GM12873 (cell line): ENCODE measurements around the gene TM2D1.

Source experiments
- CTCF ChIP-seq: IDR thresholded peaks from 2 replicates; pipeline ENCODE4 v1.5.1; 2012; ENCODE audit warnings: low read depth, mild to moderate bottlenecking, moderate library complexity, low read length, control low read depth; ENCODE audit not compliant: insufficient read depth; ENCODE audit errors: missing control alignments

TM2D1 gene

DNA sequence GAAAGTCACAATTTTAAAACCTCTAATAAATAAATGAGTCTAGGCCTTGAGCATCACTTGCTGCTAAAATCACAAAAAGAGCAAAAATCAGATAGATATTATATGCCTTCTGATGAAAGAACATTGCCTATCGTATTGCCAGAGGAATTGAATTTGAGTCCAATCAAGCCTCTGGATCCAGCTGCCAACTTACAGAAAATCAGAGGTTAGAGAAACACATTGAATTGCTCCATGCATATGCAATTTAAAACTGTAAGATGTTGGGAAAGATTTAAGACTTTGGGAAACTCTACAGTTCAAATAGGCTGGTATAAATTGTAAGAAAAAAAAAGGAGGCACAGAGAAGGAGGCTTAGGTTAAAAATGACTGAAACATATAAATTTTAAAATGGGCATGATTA lies 93.5 kb downstream of the TM2D1 start:
- TF ChIP-seq CTCF: no peak
